Activated effector memory CD4-positive, alpha-beta T cell treated with anti-CD3 and anti-CD28 coated beads, Interleukin-2, amount 50 U/mL, for 16 hours (primary cell): ENCODE measurements around the gene LMF2.
"Not testable (repeated sequence)": the region's sequence is repeated elsewhere in the genome, so short reads cannot be mapped to it uniquely, and the experiment has no call there.

Source experiments
- DNase-seq: peaks from one replicate; pipeline ENCODE4 v3.0.0-alpha.2; 2020

Gene LMF2, protein sequence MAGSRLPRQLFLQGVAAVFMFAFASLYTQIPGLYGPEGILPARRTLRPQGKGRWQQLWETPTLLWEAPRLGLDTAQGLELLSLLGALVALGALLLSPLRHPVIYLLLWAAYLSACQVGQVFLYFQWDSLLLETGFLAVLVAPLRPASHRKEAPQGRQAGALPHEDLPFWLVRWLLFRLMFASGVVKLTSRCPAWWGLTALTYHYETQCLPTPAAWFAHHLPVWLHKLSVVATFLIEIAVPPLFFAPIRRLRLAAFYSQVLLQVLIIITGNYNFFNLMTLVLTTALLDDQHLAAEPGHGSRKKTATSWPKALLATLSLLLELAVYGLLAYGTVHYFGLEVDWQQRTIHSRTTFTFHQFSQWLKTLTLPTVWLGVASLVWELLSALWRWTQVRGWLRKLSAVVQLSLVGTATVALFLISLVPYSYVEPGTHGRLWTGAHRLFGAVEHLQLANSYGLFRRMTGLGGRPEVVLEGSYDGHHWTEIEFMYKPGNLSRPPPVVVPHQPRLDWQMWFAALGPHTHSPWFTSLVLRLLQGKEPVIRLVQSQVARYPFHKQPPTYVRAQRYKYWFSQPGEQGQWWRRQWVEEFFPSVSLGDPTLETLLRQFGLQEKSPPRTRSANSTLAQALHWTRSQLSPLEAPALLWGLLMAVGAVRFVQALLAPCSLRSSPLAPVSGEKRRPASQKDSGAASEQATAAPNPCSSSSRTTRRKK

DNA sequence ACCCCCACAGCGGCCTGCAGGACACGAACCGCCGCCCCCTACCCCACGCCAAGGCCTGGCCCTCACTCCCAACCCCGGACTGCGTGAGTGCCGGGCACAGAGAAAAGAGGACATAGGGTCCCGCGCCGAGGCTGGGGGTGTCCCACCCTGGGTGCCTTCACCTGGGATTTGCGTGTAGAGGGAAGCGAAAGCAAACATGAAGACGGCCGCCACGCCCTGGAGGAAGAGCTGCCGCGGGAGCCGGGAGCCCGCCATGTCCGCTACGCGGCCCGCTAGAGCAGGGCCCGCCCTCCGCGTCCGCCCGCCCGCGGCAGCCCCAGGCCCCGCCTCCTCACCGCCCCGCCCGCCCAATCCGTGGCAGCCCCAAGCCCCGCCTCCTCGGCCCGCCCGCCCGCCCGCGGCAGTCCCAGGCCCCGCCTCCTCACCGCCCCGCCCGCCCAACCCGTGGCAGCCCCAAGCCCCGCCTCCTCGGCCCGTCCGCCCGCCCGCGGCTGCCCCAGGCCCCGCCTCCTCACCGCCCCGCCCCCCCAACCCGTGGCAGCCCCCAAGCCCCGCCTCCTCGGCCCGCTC lies at the start of gene LMF2:
Gene LMF2 (minus strand): TSS at position 282 of the 570 bp plus-strand sequence. CDS start 27 bp downstream, at position 255.
- DNase-seq = peak; percentile 97

DNA sequence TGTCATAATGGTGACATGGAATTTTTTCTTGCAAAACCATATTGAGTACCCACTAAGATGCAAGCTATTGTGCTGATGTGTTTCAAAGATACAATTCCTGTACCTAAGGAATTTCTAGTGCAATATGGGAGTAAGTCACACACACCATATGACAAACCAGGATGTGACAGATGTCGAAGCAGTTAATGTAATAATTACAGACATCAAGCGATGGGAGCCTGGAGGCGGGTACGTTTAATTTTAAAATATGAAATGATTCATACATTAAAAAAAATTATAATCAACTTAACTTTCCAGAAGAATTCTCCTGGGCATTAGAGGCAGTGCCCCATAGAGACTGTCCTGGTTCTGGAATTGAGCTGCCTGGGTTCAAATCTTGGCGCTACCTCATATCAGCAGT lies 49.2 kb upstream of the LMF2 start:
- DNase-seq = no peak

DNA sequence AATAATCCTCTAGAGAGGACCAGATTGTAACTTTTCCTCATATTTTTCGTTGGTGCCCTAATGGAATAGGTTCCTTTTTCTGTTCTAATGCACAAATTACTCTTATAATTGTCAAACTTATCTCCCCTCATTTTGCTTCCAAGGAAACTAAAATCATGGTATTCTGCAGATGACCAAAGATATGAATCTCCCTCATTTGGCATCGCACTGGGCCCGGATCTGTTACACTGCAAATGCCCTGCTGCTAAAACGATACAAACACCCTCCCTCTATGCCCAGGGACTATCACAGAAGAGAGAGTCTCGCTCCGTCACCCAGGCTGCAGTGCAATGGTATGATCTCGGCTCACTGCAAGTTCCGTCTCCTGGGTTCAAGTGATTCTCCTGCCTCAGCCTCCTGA lies 45.8 kb upstream of the LMF2 start:
- DNase-seq = no peak

DNA sequence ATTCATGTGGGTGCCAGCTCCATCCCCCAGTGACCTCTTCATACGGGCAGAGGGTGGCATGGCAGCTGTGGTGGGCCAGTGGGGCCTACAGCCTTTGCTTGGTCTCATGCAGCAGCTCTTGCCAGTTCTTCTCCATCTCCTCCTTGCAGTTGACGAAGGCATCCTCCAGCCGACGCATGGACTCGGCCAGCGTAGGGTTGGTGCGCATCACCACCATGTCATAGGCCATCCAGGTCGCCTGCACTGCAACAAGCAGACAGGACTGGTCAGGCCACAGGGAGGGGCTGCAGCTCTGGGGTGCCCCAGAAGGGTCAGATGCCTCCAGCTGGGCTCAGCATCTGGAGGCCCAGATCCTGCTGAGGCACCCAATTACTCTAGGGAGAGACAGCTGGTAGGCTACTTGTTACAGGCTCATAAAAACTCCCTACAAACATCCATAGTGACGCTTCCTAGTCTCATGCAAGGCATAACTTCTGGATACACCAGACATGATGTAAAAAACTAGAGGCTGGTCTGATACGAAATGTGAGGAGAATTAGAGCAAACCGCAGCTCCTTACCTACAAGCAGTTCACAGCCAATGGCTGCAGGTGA lies 43.8 kb upstream of the LMF2 start:
- no peak for DNase-seq

DNA sequence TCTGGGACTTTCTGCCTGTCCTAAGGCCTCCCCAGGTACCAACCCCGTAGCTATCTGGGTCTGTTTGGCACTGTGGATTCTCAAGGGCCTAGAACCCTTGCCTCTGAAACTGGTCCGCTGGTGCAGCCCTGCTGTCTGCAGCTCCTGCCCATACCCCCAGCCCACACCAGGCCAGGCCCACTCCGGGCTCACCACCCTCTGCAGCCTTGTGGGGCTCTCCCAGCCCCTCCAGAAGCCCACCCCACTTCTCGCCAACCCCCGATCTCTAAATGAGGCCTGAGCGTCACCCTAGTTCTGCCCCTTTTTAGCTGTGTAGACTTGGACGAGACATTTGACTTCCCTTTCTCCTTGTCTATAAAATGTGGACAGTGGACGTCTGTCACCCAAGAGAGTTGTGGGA lies 42.9 kb upstream of the LMF2 start:
- DNase-seq = no peak

DNA sequence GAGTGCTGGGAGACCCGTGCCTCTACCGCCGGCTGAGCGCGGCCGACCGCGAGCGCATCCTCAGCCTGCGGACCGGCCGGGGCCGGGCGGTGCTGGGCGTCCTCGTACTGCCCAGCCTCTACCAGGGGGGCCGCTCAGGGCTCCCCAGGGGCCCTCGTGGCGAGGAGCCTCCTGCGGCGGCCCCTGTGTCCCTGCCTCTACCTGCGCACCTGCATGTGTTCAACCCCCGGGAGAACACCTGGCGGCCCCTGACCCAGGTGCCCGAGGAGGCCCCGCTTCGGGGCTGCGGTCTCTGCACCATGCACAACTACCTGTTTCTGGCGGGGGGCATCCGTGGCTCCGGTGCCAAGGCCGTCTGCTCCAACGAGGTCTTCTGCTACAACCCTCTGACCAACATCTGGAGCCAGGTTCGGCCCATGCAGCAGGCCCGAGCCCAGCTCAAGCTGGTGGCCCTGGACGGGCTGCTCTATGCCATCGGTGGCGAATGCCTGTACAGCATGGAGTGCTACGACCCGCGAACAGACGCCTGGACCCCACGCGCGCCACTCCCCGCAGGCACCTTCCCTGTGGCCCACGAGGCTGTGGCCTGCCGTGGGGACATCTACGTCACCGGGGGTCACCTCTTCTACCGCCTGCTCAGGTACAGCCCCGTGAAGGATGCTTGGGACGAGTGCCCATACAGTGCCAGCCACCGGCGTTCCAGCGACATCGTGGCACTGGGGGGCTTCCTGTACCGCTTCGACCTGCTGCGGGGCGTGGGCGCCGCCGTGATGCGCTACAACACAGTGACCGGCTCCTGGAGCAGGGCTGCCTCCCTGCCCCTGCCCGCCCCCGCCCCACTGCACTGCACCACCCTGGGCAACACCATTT lies 41.7 kb upstream of the LMF2 start:
- no peak for DNase-seq

DNA sequence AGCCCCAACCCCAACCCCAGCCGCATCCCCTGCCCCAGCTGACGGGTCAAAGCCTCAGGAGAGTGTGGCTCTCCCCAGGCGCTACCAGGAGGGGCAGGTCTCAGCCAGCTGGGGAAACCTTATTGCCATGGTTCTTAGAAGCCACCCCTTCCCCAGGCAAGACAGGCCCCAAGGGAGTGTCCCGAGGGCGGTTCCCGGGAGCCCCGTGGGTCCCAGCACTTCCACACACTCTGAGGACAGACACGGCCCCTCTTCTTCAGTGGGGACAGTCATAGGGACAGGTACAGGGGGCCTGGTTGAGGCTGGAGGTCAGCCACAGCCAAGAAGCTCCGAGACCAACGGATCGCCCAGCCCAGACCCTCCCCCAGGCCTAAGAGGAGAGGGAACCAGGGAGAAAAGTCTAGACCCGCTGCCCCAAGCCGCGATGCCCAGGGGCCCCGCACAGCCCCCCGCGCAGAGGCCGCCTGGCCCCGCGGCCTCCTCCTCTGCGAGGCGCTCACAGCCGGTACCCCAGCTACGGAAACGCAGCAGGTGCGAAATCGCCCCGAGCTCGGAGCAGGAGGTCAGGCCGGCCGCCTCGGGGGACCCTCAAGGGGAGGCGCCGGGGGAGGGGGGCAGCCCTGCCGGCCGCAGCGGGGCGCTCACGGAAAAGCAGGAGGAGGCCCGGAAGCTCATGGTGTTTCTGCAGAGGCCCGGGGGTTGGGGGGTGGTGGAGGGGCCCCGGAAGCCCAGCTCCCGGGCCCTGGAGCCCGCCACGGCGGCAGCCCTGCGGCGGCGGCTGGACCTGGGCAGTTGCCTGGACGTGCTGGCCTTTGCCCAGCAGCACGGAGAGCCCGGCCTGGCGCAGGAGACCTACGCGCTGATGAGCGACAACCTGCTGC lies 40.8 kb upstream of the LMF2 start:
- DNase-seq = peak; percentile 85

DNA sequence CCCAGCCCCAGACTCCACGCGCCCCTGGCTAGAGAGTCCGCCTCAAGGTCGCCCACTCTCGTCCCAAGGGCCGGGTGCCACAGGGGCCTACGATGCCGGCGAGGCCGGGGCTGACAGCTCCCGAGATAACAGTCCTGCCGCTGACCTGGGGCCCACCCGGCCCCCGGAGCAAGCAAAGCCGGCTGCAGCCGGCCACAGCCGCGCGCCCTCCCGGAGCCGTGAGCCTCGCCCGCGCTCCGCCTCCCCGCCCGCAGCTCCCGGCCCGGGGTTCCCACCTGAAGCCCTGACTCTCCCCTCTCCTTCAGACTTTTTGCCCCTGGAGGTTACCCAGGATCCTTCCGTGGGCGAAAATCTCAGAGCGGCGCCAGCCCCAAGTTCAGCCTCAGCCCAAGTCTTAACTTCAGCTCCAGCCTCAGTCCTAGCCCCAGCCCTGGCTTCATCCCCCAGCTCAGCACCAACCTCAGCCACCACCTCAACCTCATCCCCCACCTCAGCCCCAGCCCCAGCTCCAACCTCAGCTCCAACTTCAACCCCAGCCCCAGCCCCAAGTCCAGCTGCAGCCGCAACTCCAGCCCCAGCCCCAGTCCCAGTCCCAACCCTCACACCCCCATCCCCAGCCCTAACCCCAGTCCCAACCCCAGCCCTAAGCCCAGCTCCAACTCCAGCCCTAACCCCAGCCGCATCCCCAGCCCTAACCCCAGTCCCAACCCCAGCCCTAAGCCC lies 39.9 kb upstream of the LMF2 start:
- no peak for DNase-seq

DNA sequence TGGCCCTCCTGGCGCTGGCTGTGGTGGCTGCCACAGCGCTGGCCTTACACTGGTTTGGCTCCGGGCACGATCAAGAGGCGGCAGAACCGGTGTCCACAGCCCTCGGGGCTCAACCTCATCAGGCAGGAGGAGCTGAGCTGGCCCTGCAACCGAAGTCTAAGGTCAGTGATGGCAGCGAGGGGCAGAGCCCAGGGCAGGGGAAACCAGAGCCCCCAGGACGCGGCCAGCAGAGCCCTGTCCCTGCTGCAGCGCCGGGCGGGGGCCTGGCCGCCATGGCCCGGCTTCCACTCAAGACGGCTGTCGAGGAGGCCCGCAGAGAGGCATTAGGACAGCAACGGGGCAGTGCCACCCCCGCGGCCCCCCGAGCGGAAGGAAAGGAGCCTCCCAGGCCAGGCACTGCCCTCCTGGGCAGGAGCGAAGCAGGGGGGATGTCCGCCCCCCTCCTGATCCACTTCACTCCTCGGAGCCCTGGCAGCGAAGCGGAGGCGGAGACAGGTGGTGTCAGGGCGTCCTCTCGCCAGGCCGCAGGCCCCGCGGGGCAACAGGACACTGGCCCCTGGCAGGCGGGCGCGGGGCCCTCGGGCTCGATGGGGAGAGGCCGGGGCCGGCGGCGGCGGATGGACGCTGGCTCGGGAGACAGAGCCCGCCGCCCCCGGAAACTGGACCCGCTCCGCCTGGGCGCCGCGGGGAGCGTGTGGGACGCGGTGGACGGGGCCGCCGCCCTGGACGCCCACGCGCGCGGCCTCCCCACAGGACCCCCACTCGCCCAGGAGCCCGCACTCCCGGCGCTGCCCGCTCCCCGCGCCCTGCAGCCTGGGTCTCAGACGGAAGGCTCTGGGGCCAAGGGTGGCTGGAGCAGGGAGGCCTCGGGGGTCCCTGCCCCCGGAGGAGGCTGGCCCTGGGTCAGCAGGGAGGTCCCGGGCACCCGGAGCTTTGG lies 39.1 kb upstream of the LMF2 start:
- DNase-seq = no peak

DNA sequence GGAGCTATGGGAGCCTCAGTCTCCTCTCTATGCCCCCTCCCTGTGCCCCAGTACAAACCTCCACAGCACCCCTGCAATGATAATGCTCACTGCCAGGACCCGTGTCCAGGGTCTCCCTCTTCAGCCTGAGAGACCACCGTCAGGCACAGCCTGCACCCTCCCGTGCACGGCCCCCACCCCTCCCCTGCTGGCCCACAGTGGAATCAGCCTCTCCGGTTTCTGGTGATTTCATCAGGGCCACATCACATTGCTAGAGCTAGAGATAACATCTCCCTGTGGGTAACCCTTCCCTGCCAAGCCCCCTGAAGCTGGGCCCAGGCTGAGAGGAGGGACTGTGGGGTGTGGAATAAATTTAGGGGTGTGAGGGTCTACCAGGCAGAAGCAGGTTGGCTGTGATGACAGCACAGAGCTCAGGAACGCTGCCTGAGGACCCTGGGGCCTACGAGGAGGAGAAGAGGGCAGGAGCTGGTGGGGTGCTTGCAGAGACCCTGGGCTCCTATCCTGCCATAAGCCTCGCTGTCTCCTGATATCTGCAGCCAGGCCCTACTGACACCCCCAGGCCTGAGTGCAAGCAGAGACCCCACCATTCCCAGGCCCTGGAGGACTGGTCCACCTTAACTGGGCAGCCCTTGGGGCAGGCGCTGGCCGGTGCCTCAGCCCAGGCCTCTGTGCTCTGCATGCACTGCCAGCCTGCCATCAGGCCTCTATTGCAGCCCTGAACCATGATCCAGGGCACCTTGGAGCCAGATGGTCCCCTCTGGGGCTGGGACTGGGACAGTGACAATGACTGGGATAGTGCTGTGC lies 38.2 kb upstream of the LMF2 start, which contains the start of gene KLHDC7B:
Gene KLHDC7B (plus strand): TSS at position 378 of the 804 bp plus-strand sequence. CDS start 345 bp downstream, at position 723.
- DNase-seq = no peak

DNA sequence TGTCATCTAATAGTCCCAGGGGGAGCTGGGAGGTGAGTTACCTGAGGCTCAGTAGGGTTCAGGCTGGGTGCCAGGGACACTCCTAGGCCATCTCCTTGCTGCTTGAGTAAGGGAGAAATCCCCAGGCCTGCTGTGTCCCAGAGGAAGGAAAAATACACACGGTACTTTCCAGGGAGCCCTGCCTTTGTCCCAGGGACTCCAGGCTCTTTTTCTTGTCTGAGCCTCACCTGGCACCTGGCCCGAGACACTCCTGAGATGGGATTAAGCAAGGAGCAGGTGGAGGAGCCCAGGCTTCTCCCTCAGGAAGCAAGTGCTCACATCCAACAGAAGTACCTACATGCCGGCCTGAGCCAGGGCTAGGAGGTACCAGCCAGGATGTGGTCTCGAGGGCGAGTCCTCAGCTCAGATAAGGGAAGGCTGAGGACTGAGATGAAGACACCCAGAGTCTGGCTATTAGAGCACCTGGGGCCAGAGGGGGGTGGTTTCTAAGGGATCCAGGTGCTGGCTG lies 37.3 kb upstream of the LMF2 start:
- DNase-seq = no peak

DNA sequence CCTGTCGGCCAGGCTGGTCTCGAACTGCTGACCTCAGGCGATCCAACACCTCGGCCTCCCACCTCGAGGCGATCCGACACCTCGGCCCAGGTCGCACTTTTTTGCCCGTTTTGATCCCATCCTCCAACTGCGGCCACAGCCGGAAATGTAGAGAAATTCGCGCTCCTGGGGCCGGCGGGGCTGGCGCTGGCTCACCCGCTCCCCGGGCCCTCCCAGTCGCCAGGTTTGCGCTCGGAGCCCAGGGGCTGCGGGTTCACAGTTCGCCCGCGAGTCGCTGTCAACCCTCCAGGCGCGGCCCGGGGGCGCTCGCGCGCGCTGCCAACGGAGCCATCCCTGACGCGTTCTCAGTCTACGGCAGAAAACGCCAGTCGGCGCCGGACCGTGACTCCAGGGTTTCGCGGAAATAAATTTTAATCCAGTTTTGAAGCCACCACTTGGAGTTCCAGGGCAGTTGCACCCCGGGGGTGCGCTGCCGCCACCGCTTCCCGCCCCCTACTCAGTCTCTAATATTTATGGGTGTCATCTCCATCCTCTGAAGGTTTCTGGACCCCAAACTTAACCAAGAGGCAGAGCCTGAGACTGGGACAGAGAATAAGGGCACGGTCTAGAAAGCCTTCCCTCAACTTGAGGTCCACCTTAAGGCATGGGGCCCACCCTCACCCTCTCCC lies 36.7 kb upstream of the LMF2 start:
- peak; percentile 94 for DNase-seq

DNA sequence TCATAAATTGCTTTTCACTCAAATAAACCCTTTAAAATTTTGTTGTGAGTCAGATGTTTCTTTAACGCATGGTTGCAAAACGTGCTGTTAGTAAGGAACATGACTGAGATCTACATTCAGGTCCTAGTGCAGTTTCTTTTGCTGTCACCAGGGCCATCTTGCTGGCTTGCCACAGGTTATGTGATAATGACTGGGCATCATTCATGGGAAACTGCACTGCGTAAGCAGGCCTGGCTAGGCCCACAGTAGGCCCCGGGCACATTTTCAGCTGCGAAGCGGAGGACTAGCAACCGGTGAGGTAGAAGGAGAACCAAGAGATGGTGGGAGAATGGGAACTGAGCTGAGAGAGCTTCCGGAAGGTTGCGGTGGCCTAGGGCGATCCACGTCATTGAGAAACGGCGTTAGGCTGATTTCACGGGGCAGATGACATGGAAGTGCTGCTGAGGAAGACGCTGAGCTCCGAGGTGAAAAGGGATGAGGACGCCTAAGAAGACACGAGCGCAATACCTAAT lies 35.0 kb upstream of the LMF2 start:
- no peak for DNase-seq

DNA sequence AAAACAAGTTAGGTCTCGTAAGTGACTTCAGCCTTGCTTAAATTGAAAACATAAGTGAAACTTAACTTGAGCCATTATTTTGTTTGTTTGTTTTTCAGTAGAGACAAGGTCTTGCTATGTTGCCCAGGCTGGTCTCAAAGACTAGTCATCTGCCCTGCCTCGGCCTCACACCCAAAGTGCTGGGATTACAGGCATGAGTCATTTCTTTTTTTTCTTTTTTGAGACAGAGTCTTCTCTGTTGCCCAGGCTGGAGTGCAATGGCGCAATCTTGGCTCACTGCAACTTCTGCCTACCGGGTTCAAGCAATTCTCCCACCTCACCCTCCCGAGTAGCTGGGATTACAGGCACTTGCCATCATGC lies 34.1 kb upstream of the LMF2 start:
- DNase-seq = not testable (repeated sequence)

DNA sequence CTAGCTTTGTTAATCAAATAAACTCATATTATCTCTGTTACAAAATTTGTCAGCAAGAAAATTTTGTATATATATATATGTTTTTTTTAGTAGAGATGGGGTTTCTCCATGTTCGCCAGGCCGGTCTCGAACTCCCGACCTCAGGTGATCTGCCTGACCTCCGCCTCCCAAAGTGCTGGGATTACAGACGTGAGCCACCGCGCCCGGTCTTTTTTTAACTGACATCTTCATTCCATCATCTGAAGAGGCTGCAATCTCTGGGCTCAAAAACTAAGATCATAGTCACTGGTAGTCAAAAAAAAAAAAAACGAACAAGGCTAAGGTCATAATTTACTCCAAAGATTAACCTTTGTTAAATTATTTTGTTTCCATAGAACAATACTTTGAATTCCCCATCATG lies 32.9 kb upstream of the LMF2 start:
- no peak for DNase-seq

DNA sequence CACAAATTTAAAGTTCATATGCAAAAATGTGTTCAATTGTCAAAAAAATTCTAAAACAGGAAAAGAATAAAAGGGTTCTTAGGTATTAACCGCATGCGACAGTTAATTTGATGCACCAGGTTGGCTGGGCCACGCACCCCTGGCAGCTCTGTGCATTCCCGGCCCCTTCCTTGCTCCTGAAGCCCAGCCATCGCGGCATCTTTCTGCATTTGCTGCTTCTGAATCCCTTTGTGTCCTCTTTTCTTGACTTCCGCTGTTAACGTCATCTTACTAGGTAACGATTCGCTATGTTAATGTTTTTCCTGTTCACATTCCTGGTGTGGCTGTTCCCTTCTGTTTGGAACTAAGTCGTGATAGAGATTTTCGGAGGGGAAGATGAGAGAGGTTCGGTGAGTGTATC lies 30.3 kb upstream of the LMF2 start:
- no peak for DNase-seq

DNA sequence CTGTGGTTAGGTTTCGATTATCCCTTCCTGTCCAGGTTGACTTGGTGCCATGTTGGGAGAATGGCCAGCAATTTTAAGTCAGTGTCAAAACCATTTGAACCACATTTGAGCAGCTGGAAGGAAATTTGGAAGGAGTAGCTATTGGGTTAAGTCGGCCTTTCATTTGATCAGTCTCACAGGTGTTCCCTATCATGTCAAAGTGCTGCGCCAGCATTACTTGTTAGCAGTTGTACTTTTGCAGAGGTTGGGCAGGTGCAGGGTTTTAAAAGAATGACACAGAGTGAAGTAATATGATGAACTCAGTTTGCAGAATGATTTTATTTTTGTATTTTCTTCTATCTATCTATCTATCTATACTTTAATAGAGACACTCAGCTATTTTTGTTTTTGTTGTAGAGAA lies 28.7 kb upstream of the LMF2 start:
- DNase-seq = no peak

DNA sequence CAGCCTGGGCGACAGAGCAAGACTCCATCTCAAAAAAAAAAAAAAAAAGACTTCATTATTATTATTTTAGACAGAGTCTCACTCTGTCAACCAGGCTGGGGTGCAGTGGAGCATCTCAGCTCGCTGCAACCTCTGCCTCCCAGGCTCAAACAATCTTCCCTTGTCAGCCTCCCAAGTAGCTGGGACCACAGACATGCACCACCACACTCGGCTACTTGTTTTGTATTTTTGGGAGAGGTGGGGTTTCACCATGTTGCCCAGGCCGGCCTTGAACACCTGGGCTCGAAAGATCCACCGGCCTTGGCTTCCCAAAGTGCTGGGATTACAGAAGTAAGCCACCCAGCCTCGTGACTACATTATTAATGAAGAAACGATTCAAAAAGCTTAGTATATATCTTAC lies 27.6 kb upstream of the LMF2 start:
- no peak for DNase-seq
